Measurements from ENCODE around the gene A4GALT.
"Not testable (repeated sequence)": the region's sequence is repeated elsewhere in the genome, so short reads cannot be mapped to it uniquely, and the experiment has no call there.

Gene A4GALT

GRCh38 chr22:42679691-42680090, 41.0 kb downstream of the A4GALT start:
- DNase-seq, result no peak

- no peak for DNase-seq
Measured at GRCh38 chr22:42678894-42679293, 41.8 kb downstream of the A4GALT start.

GRCh38 chr22:42677936-42678335, 42.7 kb downstream of the A4GALT start:
- DNase-seq, result not testable (repeated sequence)

- DNase-seq, result no peak
Measured at GRCh38 chr22:42676059-42676607, 44.5 kb downstream of the A4GALT start.

GRCh38 chr22:42673898-42674401, 46.7 kb downstream of the A4GALT start:
- DNase-seq, result no peak

GRCh38 chr22:42673071-42673470, 47.6 kb downstream of the A4GALT start:
- not testable (repeated sequence) for DNase-seq

GRCh38 chr22:42670921-42671709, 49.6 kb downstream of the A4GALT start:
- DNase-seq, result no peak

- DNase-seq, result no peak
Measured at GRCh38 chr22:42670046-42670445, 50.6 kb downstream of the A4GALT start.

- DNase-seq, result not testable (repeated sequence)
Measured at GRCh38 chr22:42666393-42666792, 54.3 kb downstream of the A4GALT start.

GRCh38 chr22:42664976-42665831, 55.5 kb downstream of the A4GALT start:
- DNase-seq, result no peak

- peak; percentile 83 for DNase-seq
Measured at GRCh38 chr22:42661985-42662831, 58.5 kb downstream of the A4GALT start.

GRCh38 chr22:42656578-42656977, 64.1 kb downstream of the A4GALT start:
- no peak for DNase-seq

GRCh38 chr22:42655693-42656092, 65.0 kb downstream of the A4GALT start:
- DNase-seq, result no peak

- no peak for DNase-seq
Measured at GRCh38 chr22:42654436-42655073, 66.1 kb downstream of the A4GALT start.

GRCh38 chr22:42653999-42654398, 66.7 kb downstream of the A4GALT start:
- DNase-seq, result no peak

- DNase-seq, result no peak
Measured at GRCh38 chr22:42651134-42651533, 69.5 kb downstream of the A4GALT start.

GRCh38 chr22:42649246-42650099, 71.2 kb downstream of the A4GALT start, which contains the start of gene CYB5R3:
CYB5R3 (minus strand) TSS chr22:42649392; CDS start chr22:42649315, 77 bp downstream.
- DNase-seq, result peak; percentile 78

- DNase-seq, result peak; percentile 44
Measured at GRCh38 chr22:42648368-42649245, 72.1 kb downstream of the A4GALT start.

- DNase-seq, result no peak
Measured at GRCh38 chr22:42648017-42648367, 72.7 kb downstream of the A4GALT start.

Measured in activated naive CD4-positive, alpha-beta T cell treated with Interleukin-2 at 50 U/mL for 16 hours (primary cell).